Fibroblast of skin of right biceps (primary cell): ENCODE results near the gene XPNPEP1.

Experiments used
- DNase-seq: peaks from one replicate; pipeline ENCODE4 v3.0.0-alpha.2; 2013

XPNPEP1 gene

GRCh38 chr10:109947111-109947920 is 24.0 kb upstream of the XPNPEP1 start:
- DNase-seq, result no peak

GRCh38 chr10:109946680-109947079 is 23.4 kb upstream of the XPNPEP1 start:
- no peak for DNase-seq

- no peak for DNase-seq
Measured at GRCh38 chr10:109945473-109946177, 22.3 kb upstream of the XPNPEP1 start.

- DNase-seq, result no peak
Measured at GRCh38 chr10:109944613-109945012, 21.3 kb upstream of the XPNPEP1 start.

GRCh38 chr10:109941236-109941862 is 18.0 kb upstream of the XPNPEP1 start:
- no peak for DNase-seq

- DNase-seq, result no peak
Measured at GRCh38 chr10:109940553-109940952, 17.2 kb upstream of the XPNPEP1 start.

- DNase-seq, result no peak
Measured at GRCh38 chr10:109940117-109940516, 16.8 kb upstream of the XPNPEP1 start.

GRCh38 chr10:109939315-109939961 is 16.1 kb upstream of the XPNPEP1 start:
- peak; percentile 37 for DNase-seq

GRCh38 chr10:109937460-109938065 is 14.3 kb upstream of the XPNPEP1 start:
- DNase-seq, result no peak

- no peak for DNase-seq
Measured at GRCh38 chr10:109934958-109935793, 11.9 kb upstream of the XPNPEP1 start.

- DNase-seq, result no peak
Measured at GRCh38 chr10:109933984-109934565, 10.8 kb upstream of the XPNPEP1 start.

- no peak for DNase-seq
Measured at GRCh38 chr10:109932968-109933367, 9.7 kb upstream of the XPNPEP1 start.

GRCh38 chr10:109932391-109932790 is 9.1 kb upstream of the XPNPEP1 start:
- no peak for DNase-seq

- DNase-seq, result no peak
Measured at GRCh38 chr10:109931163-109931562, 7.9 kb upstream of the XPNPEP1 start.

GRCh38 chr10:109929501-109930219 is 6.3 kb upstream of the XPNPEP1 start:
- peak; percentile 44 for DNase-seq

- DNase-seq, result no peak
Measured at GRCh38 chr10:109928475-109928891, 5.2 kb upstream of the XPNPEP1 start.

- no peak for DNase-seq
Measured at GRCh38 chr10:109926825-109927224, 3.5 kb upstream of the XPNPEP1 start.

GRCh38 chr10:109926061-109926745 is 2.9 kb upstream of the XPNPEP1 start:
- DNase-seq, result no peak

GRCh38 chr10:109924967-109925620 is 1.8 kb upstream of the XPNPEP1 start:
- no peak for DNase-seq

- DNase-seq, result no peak
Measured at GRCh38 chr10:109924087-109924486, 776 bp upstream of the XPNPEP1 start.
